Activated naive CD8-positive, alpha-beta T cell treated with anti-CD3 and anti-CD28 coated beads for 36 hours (primary cell): ENCODE results near the gene CHCHD4. TPM values are rescaled to one million over a fixed set of nuclear protein-coding genes. Genes with fewer than 3 reads are reported as not detected.

Source experiments
- DNase-seq: peaks from one replicate; pipeline ENCODE4 v3.0.0; 2021
- H3K27ac Mint-ChIP-seq: one replicate; pipeline ENCODE4 v1.8.0; 2022; ENCODE audit warnings: mild to moderate bottlenecking, moderate library complexity, mixed read lengths
- H3K27me3 Mint-ChIP-seq: one replicate; pipeline ENCODE4 v1.8.0; 2022; ENCODE audit warnings: mild to moderate bottlenecking, mixed read lengths
- H3K36me3 Mint-ChIP-seq: one replicate; pipeline ENCODE4 v1.8.0; 2021; ENCODE audit warnings: mild to moderate bottlenecking, mixed read lengths
- H3K4me1 Mint-ChIP-seq: one replicate; pipeline ENCODE4 v1.8.0; 2021; ENCODE audit warnings: mixed read lengths
- H3K4me3 Mint-ChIP-seq: one replicate; pipeline ENCODE4 v1.8.0; 2022; ENCODE audit warnings: mild to moderate bottlenecking, moderate library complexity, mixed read lengths
- H3K9me3 Mint-ChIP-seq: one replicate; pipeline ENCODE4 v1.8.0; 2022; ENCODE audit warnings: mixed read lengths
- total RNA-seq, 2 experiments: library from RNA; stranded (reverse); gene quantifications; one replicate each; pipeline ENCODE4 v1.2.3, GENCODE V29; 2021

Gene CHCHD4
- total RNA-seq, 2 experiments from 2014 or later: 27.7 to 29.8 TPM

GRCh38 chr3:14153663-14154062, 29.0 kb upstream of the CHCHD4 start:
- peaks cover 6% of the 10 kb centered on the region for H3K4me1 Mint-ChIP-seq
- H3K36me3 Mint-ChIP-seq: peaks cover 28% of the 10 kb centered on the region
- no peak overlapping the region for H3K4me3 Mint-ChIP-seq
- no peaks in the 10 kb centered on the region for H3K27me3 Mint-ChIP-seq
- H3K9me3 Mint-ChIP-seq: no peaks in the 10 kb centered on the region
- DNase-seq: no peak
- H3K27ac Mint-ChIP-seq: no peak overlapping the region

GRCh38 chr3:14152963-14153355, 28.3 kb upstream of the CHCHD4 start:
- DNase-seq: no peak

GRCh38 chr3:14152233-14152962, 27.7 kb upstream of the CHCHD4 start:
- Mint-ChIP-seq H3K4me1 (peaks cover 6% of the 10 kb centered on the region), H3K4me3 (no peak overlapping the region), H3K9me3 (no peaks in the 10 kb centered on the region), H3K27ac (peak overlapping the region; percentile 11), H3K36me3 (peaks cover 22% of the 10 kb centered on the region), H3K27me3 (no peaks in the 10 kb centered on the region)
- no peak for DNase-seq

More at GRCh38 chr3:14152963-14153355, 28.3 kb upstream of the CHCHD4 start:
- Mint-ChIP-seq H3K27me3 (no peaks in the 10 kb centered on the region), H3K27ac (peak overlapping the region; percentile 11), H3K4me3 (no peak overlapping the region), H3K4me1 (peaks cover 6% of the 10 kb centered on the region), H3K9me3 (no peaks in the 10 kb centered on the region), H3K36me3 (peaks cover 23% of the 10 kb centered on the region)

GRCh38 chr3:14151471-14152083, 26.9 kb upstream of the CHCHD4 start:
- Mint-ChIP-seq H3K4me3 (no peak overlapping the region), H3K36me3 (peaks cover 16% of the 10 kb centered on the region), H3K9me3 (no peaks in the 10 kb centered on the region), H3K27ac (no peak overlapping the region), H3K27me3 (no peaks in the 10 kb centered on the region), H3K4me1 (peaks cover 4% of the 10 kb centered on the region)
- DNase-seq: no peak

- peaks cover 11% of the 10 kb centered on the region for H3K36me3 Mint-ChIP-seq
- no peak for DNase-seq
- H3K27ac Mint-ChIP-seq: no peak overlapping the region
- peaks cover 6% of the 10 kb centered on the region for H3K4me1 Mint-ChIP-seq
- no peaks in the 10 kb centered on the region for H3K9me3 Mint-ChIP-seq
- no peak overlapping the region for H3K4me3 Mint-ChIP-seq
- no peaks in the 10 kb centered on the region for H3K27me3 Mint-ChIP-seq
Measured at GRCh38 chr3:14150491-14151230, 26.0 kb upstream of the CHCHD4 start.

- Mint-ChIP-seq H3K27ac (no peak overlapping the region), H3K36me3 (peaks cover 14% of the 10 kb centered on the region), H3K9me3 (no peaks in the 10 kb centered on the region), H3K4me3 (no peak overlapping the region), H3K27me3 (no peaks in the 10 kb centered on the region), H3K4me1 (peaks cover 8% of the 10 kb centered on the region)
- no peak for DNase-seq
Measured at GRCh38 chr3:14150078-14150477, 25.4 kb upstream of the CHCHD4 start.

- DNase-seq: no peak
- Mint-ChIP-seq H3K36me3 (peaks cover 8% of the 10 kb centered on the region), H3K27me3 (no peaks in the 10 kb centered on the region), H3K27ac (no peak overlapping the region), H3K4me3 (no peak overlapping the region), H3K9me3 (no peaks in the 10 kb centered on the region), H3K4me1 (peaks cover 17% of the 10 kb centered on the region)
Measured at GRCh38 chr3:14148041-14148985, 23.6 kb upstream of the CHCHD4 start.

GRCh38 chr3:14147617-14148016, 22.9 kb upstream of the CHCHD4 start:
- peaks cover 22% of the 10 kb centered on the region for H3K4me1 Mint-ChIP-seq
- H3K36me3 Mint-ChIP-seq: peaks cover 10% of the 10 kb centered on the region
- H3K9me3 Mint-ChIP-seq: no peaks in the 10 kb centered on the region
- no peak overlapping the region for H3K4me3 Mint-ChIP-seq
- no peak overlapping the region for H3K27ac Mint-ChIP-seq
- H3K27me3 Mint-ChIP-seq: no peaks in the 10 kb centered on the region
- DNase-seq: no peak

GRCh38 chr3:14147066-14147435, 22.4 kb upstream of the CHCHD4 start:
- Mint-ChIP-seq H3K27ac (no peak overlapping the region), H3K36me3 (peaks cover 15% of the 10 kb centered on the region), H3K27me3 (no peaks in the 10 kb centered on the region), H3K4me3 (no peak overlapping the region), H3K4me1 (peaks cover 28% of the 10 kb centered on the region), H3K9me3 (no peaks in the 10 kb centered on the region)
- no peak for DNase-seq

- H3K27me3 Mint-ChIP-seq: no peaks in the 10 kb centered on the region
- H3K4me1 Mint-ChIP-seq: peaks cover 32% of the 10 kb centered on the region
- peaks cover 20% of the 10 kb centered on the region for H3K36me3 Mint-ChIP-seq
- H3K9me3 Mint-ChIP-seq: no peaks in the 10 kb centered on the region
- H3K4me3 Mint-ChIP-seq: no peak overlapping the region
- DNase-seq: no peak
- H3K27ac Mint-ChIP-seq: no peak overlapping the region
Measured at GRCh38 chr3:14146381-14147065, 21.9 kb upstream of the CHCHD4 start.

- Mint-ChIP-seq H3K9me3 (no peaks in the 10 kb centered on the region), H3K27ac (no peak overlapping the region), H3K4me3 (no peak overlapping the region), H3K36me3 (peaks cover 20% of the 10 kb centered on the region), H3K4me1 (peaks cover 35% of the 10 kb centered on the region), H3K27me3 (no peaks in the 10 kb centered on the region)
- no peak for DNase-seq
Measured at GRCh38 chr3:14145670-14146380, 21.2 kb upstream of the CHCHD4 start.

GRCh38 chr3:14145236-14145635, 20.6 kb upstream of the CHCHD4 start:
- H3K9me3 Mint-ChIP-seq: no peaks in the 10 kb centered on the region
- peaks cover 35% of the 10 kb centered on the region for H3K4me1 Mint-ChIP-seq
- H3K27me3 Mint-ChIP-seq: no peaks in the 10 kb centered on the region
- peak overlapping the region; percentile 59 for H3K27ac Mint-ChIP-seq
- peaks cover 20% of the 10 kb centered on the region for H3K36me3 Mint-ChIP-seq
- DNase-seq: no peak
- H3K4me3 Mint-ChIP-seq: no peak overlapping the region

GRCh38 chr3:14144423-14145075, 19.9 kb upstream of the CHCHD4 start:
- peak overlapping the region; percentile 43 for H3K4me3 Mint-ChIP-seq
- peak; percentile 58 for DNase-seq
- no peaks in the 10 kb centered on the region for H3K27me3 Mint-ChIP-seq
- H3K4me1 Mint-ChIP-seq: peaks cover 35% of the 10 kb centered on the region
- peak overlapping the region; percentile 90 for H3K27ac Mint-ChIP-seq
- peaks cover 20% of the 10 kb centered on the region for H3K36me3 Mint-ChIP-seq
- no peaks in the 10 kb centered on the region for H3K9me3 Mint-ChIP-seq
